GM12873 (cell line): ENCODE results near the gene TMX3.

ENCODE experiments used
- TF ChIP-seq, protein P1 (sequence below): IDR thresholded peaks from 2 replicates; pipeline ENCODE4 v1.5.1; 2012; ENCODE audit warnings: low read depth, mild to moderate bottlenecking, moderate library complexity, low read length, control low read depth; ENCODE audit not compliant: insufficient read depth; ENCODE audit errors: missing control alignments

Gene TMX3

GRCh38 chr18:68660354-68661183 is 54.3 kb downstream of the TMX3 start:
- TF ChIP-seq, protein P1, sequence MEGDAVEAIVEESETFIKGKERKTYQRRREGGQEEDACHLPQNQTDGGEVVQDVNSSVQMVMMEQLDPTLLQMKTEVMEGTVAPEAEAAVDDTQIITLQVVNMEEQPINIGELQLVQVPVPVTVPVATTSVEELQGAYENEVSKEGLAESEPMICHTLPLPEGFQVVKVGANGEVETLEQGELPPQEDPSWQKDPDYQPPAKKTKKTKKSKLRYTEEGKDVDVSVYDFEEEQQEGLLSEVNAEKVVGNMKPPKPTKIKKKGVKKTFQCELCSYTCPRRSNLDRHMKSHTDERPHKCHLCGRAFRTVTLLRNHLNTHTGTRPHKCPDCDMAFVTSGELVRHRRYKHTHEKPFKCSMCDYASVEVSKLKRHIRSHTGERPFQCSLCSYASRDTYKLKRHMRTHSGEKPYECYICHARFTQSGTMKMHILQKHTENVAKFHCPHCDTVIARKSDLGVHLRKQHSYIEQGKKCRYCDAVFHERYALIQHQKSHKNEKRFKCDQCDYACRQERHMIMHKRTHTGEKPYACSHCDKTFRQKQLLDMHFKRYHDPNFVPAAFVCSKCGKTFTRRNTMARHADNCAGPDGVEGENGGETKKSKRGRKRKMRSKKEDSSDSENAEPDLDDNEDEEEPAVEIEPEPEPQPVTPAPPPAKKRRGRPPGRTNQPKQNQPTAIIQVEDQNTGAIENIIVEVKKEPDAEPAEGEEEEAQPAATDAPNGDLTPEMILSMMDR = peak; percentile 51

DNA sequence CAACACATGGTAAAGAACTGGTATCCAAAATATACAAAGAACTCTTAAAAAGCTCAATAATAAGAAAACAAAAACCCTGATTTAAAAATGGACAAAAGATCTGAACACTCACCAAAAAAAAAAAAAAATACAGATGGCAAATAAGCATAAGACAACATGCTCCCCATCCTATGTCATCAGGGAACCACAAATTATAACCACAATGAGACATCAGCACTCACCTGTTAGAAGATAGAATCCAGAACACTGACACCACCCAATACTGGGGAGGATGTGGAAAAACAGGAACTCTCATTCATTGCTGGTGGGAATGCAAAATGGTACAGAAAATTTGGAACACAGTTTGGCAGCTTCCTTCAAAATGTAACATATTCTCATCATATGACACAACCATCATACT is 66.7 kb downstream of the TMX3 start:
- TF ChIP-seq, protein P1 = no peak

- TF ChIP-seq, protein P1 = no peak
Observed at GRCh38 chr18:68642003-68642402, 72.9 kb downstream of the TMX3 start.

DNA sequence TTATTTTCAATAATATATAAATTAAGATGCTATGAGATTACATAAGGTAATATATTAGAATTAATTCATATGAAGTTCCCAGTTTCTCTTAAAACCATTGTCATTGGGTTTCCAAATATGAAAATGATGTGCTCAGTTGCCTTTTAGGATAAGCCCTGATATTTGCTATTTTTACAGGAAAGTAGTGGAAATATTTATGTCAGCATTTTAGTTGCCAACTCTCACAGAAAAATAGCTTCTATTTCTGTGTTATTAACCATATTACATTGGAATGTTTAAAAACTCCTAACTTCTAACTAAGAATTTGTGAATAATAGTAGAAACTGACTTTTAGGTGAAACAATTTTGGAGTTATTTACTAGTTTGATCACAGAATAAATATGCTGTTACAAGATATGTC is 74.0 kb downstream of the TMX3 start:
- TF ChIP-seq, protein P1 = no peak

DNA sequence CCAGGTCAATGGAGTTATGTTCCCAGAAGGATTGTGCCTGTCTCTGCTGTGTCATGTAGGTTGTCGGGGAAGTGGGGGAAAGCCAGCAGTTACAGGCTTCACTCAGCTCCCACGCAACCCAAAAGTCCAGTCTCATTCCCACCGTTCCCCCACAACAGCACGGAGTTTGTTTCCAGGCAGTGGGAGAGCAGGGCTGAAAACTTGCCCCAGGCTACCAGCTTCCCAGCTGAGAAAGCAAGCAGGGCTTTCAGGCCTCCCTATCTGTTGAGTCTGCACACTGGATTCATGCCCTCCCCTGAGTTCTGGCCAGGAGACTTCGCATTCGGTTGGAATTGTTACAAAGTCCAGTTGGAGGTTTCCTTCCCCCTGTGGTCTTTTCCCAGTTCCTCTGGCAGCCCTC is 76.3 kb downstream of the TMX3 start:
- TF ChIP-seq, protein P1 = no peak

DNA sequence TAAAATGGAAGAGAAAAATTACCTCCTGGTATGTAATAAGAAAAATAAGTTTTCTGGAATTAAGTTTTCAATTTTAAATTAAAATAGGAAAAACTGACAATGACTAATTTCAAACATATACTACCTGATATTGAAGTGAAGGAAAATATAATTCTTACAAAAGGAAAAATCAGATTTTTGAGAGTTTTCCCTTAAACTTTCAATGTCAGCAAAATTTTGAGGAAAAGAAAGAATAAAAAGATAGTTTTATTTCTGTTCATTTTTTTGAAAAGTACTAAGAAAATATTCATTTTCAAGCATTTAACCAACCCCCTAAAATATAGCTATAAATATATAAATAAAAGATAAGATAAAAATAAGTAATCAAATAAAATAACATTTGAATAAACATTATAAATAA is 87.1 kb downstream of the TMX3 start:
- TF ChIP-seq, protein P1 = no peak
